H1 (cell line): ENCODE measurements around the gene UQCRFS1.

Source experiments
- BCL11A ChIP-seq, 2 experiments: IDR thresholded peaks; one replicate each; pipeline ENCODE4 v1.6.1; 2011; ENCODE audit warnings: low read depth in 2 of 2, low read length in 2 of 2, mild to moderate bottlenecking in 2 of 2
- CEBPB ChIP-seq: IDR thresholded peaks from 2 replicates; pipeline ENCODE4 v1.6.1; 2012; ENCODE audit warnings: low read depth, low read length
- JUND ChIP-seq: IDR thresholded peaks from 2 replicates; pipeline ENCODE4 v1.6.1; 2011; ENCODE audit warnings: mild to moderate bottlenecking, improper control_type of control experiment, low read length
- KDM1A ChIP-seq: fragments of 200-600, 300-600 bp; sonication (generic); IDR thresholded peaks from 2 replicates; pipeline ENCODE4 v1.7.1; 2016; ENCODE audit warnings: mild to moderate bottlenecking, low read length, borderline replicate concordance
- SP1 ChIP-seq: IDR thresholded peaks from 2 replicates; pipeline ENCODE4 v1.6.1; 2011; ENCODE audit warnings: low read depth, low read length
- TBP ChIP-seq: IDR thresholded peaks from 2 replicates; pipeline ENCODE4 v1.6.1; 2011; ENCODE audit warnings: low read depth, low read length, improper control_type of control experiment
- TF ChIP-seq, protein P1 (sequence below), 3 experiments: IDR thresholded peaks; 1 replicate in 2 of 3; 2 replicates in 1 of 3; pipeline versions ENCODE4 v1.5.1 to v1.6.1; 2011; ENCODE audit warnings: low read length in 3 of 3, mild to moderate bottlenecking in 3 of 3, inconsistent platforms in 2 of 3, low read depth in 1 of 3, moderate library complexity in 1 of 3; ENCODE audit not compliant: insufficient read depth in 1 of 3; ENCODE audit errors: control extremely low read depth in 1 of 3
- TF ChIP-seq, protein P2 (sequence below): IDR thresholded peaks from 2 replicates; pipeline ENCODE4 v1.6.1; 2012; ENCODE audit warnings: inconsistent platforms
- TF ChIP-seq, protein P3 (sequence below): IDR thresholded peaks from 2 replicates; pipeline ENCODE4 v1.6.1; 2011; ENCODE audit warnings: low read length, improper control_type of control experiment

DNA sequence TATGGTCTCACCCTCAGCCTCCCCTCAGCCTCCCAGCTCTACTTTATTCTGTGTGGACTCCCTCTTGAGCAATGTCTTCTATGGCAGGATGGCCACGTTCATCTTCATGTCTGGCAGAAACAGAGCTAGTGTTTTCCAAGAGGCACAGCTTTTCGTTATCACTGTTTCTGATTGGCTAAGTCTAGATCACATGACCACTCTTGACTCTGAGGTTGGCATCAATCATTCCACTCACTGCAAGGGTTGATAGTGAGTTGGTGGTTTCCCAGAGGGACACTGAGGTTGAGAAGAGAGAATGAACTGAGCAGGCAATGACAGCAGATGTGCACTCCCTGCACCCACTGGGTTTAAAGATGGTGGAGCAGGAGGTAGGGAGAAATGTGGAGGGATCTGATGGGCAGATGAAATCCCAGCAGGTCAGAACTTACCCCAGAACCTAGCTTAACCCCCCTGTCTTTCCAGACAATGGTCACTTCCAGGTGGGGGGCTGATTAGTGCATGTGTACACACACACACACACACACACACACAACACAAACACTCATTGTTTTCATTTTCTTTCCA, 26.3 kb upstream of the UQCRFS1 start:
- TF ChIP-seq JUND (no peak), CEBPB (no peak), TBP (no peak), BCL11A (IDR thresholded peaks at IDR 0.05; ENCODE audit: low read depth in 2 of 2, low read length in 2 of 2) (no peak), KDM1A (no peak), SP1 (no peak)
- TF ChIP-seq, protein P1, sequence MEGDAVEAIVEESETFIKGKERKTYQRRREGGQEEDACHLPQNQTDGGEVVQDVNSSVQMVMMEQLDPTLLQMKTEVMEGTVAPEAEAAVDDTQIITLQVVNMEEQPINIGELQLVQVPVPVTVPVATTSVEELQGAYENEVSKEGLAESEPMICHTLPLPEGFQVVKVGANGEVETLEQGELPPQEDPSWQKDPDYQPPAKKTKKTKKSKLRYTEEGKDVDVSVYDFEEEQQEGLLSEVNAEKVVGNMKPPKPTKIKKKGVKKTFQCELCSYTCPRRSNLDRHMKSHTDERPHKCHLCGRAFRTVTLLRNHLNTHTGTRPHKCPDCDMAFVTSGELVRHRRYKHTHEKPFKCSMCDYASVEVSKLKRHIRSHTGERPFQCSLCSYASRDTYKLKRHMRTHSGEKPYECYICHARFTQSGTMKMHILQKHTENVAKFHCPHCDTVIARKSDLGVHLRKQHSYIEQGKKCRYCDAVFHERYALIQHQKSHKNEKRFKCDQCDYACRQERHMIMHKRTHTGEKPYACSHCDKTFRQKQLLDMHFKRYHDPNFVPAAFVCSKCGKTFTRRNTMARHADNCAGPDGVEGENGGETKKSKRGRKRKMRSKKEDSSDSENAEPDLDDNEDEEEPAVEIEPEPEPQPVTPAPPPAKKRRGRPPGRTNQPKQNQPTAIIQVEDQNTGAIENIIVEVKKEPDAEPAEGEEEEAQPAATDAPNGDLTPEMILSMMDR (IDR thresholded peaks at IDR 0.05; ENCODE audit: control extremely low read depth in 1 of 3, insufficient read depth in 1 of 3, low read depth in 1 of 3, low read length in 3 of 3): no peak
- TF ChIP-seq, protein P2, sequence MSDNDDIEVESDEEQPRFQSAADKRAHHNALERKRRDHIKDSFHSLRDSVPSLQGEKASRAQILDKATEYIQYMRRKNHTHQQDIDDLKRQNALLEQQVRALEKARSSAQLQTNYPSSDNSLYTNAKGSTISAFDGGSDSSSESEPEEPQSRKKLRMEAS: no peak
- TF ChIP-seq, protein P3, sequence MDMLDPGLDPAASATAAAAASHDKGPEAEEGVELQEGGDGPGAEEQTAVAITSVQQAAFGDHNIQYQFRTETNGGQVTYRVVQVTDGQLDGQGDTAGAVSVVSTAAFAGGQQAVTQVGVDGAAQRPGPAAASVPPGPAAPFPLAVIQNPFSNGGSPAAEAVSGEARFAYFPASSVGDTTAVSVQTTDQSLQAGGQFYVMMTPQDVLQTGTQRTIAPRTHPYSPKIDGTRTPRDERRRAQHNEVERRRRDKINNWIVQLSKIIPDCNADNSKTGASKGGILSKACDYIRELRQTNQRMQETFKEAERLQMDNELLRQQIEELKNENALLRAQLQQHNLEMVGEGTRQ: no peak
